ENCODE results near the gene CLMP.

- no peak for TF ChIP-seq FOXM1 (IDR thresholded peaks at IDR 0.05; ENCODE audit: borderline replicate concordance, low read depth)
- no peak for TF ChIP-seq CEBPB (IDR thresholded peaks at IDR 0.05)
- no peak for TF ChIP-seq EP300 (IDR thresholded peaks at IDR 0.05; ENCODE audit: borderline replicate concordance)
- no peak for TF ChIP-seq RAD21 (IDR thresholded peaks at IDR 0.05; ENCODE audit: low read depth)
- TF ChIP-seq NFIC (IDR thresholded peaks at IDR 0.05), result no peak
- no peak for TF ChIP-seq TAF1 (IDR thresholded peaks at IDR 0.05; ENCODE audit: low read depth)
- no peak for TF ChIP-seq MAX (IDR thresholded peaks at IDR 0.05)
- TF ChIP-seq USF1 (IDR thresholded peaks at IDR 0.05), result no peak
Measured at GRCh38 chr11:123139206-123139605, 55.8 kb downstream of the CLMP start.
